Glutamatergic neuron (in vitro differentiated cells): Measurements from ENCODE around the gene PALLD. TPM values are rescaled to one million over a fixed set of nuclear protein-coding genes. Genes with fewer than 3 reads are reported as not detected.

Experiments
- DNase-seq: peaks from one replicate; pipeline ENCODE4 v3.0.0; 2022
- H3K27ac Mint-ChIP-seq: one replicate; pipeline ENCODE4 v1.8.0; 2020; ENCODE audit warnings: mild to moderate bottlenecking, mixed read lengths, inconsistent platforms; ENCODE audit not compliant: unreplicated experiment
- H3K27me3 Mint-ChIP-seq: one replicate; pipeline ENCODE4 v1.8.0; 2020; ENCODE audit warnings: mild to moderate bottlenecking, moderate library complexity, mixed read lengths, inconsistent platforms; ENCODE audit not compliant: unreplicated experiment
- H3K36me3 Mint-ChIP-seq: one replicate; pipeline ENCODE4 v1.8.0; 2020; ENCODE audit warnings: mild to moderate bottlenecking, mixed read lengths, inconsistent platforms; ENCODE audit not compliant: unreplicated experiment
- H3K4me1 Mint-ChIP-seq: one replicate; pipeline ENCODE4 v1.8.0; 2020; ENCODE audit warnings: mild to moderate bottlenecking, low read depth, mixed read lengths, inconsistent platforms; ENCODE audit not compliant: unreplicated experiment
- H3K4me3 Mint-ChIP-seq: one replicate; pipeline ENCODE4 v1.8.0; 2020; ENCODE audit warnings: mild to moderate bottlenecking, mixed read lengths, inconsistent platforms; ENCODE audit not compliant: unreplicated experiment
- H3K9me3 Mint-ChIP-seq: one replicate; pipeline ENCODE4 v1.8.0; 2020; ENCODE audit warnings: mild to moderate bottlenecking, moderate library complexity, mixed read lengths, inconsistent platforms; ENCODE audit not compliant: unreplicated experiment
- total RNA-seq: library from RNA; stranded (reverse); fragmentation: NEBNext Ultra II Directional; extraction: Animal tissue kit (Norgen Biotek cat#: 25700); gene quantifications from one replicate; pipeline ENCODE4 v1.2.1, GENCODE V29; 2021; ENCODE audit not compliant: unreplicated experiment
- TF ChIP-seq, protein P1 (sequence below): fragments of 200-600 bp; sonication (generic); IDR thresholded peaks from one replicate; pipeline ENCODE4 v1.5.0; 2021; ENCODE audit not compliant: partially characterized antibody, unreplicated experiment

The PALLD gene
- total RNA-seq, 1 donor from 2014 or later: 37.5 TPM

DNA sequence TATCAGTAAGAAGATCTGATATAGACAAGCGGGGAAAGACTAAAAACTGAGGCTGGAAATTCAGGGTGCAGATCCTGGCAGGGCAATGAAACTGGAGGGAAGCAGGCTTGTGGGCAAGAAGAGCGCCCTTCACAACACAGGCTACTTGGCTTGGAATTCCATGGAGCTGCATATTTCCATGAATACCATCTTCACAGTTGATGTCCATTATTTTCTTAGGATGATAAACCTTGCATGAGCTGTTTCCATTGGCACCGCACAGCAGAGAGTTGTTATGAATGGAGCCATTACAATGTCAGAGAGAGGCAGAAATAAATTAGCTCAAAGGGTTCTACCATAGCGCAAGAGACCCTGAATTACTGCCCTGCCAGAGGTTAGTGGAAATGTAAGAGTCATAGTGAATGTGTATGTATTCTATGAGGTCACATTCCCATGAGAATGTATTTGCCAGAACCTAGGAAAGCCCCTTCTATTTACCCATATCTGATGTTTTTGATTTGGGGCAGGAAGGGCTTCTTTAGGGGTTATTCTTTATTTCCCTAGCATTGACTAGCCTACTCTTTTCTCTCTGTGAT is 215.6 kb downstream of the PALLD start:
- no peak for DNase-seq
- peaks cover 2% of the 10 kb centered on the region for H3K27me3 Mint-ChIP-seq
- TF ChIP-seq, protein P1, sequence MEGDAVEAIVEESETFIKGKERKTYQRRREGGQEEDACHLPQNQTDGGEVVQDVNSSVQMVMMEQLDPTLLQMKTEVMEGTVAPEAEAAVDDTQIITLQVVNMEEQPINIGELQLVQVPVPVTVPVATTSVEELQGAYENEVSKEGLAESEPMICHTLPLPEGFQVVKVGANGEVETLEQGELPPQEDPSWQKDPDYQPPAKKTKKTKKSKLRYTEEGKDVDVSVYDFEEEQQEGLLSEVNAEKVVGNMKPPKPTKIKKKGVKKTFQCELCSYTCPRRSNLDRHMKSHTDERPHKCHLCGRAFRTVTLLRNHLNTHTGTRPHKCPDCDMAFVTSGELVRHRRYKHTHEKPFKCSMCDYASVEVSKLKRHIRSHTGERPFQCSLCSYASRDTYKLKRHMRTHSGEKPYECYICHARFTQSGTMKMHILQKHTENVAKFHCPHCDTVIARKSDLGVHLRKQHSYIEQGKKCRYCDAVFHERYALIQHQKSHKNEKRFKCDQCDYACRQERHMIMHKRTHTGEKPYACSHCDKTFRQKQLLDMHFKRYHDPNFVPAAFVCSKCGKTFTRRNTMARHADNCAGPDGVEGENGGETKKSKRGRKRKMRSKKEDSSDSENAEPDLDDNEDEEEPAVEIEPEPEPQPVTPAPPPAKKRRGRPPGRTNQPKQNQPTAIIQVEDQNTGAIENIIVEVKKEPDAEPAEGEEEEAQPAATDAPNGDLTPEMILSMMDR: no peak
- H3K4me1 Mint-ChIP-seq: peaks cover 12% of the 10 kb centered on the region
- peaks cover 2% of the 10 kb centered on the region for H3K9me3 Mint-ChIP-seq
- no peak overlapping the region for H3K27ac Mint-ChIP-seq
- H3K4me3 Mint-ChIP-seq: no peak overlapping the region
- H3K36me3 Mint-ChIP-seq: no peaks in the 10 kb centered on the region

DNA sequence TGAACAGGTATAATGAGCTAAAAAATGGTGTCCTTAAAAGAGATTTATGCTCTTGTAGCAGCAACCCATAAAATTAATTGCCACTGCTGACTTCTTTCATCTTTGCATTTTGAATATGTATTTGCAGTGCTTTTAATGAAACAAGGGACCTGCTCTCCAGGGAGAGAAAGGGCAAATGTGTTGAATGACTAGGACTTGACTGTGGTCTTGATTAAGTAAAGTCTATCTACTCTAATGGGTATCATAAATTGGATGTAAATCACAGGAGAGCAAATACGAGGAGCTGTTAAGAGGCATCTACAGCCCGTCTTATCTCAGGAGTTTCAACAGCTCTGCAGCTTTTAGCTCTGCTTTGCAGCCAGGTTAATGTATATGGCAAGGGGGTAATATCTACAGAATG is 216.4 kb downstream of the PALLD start:
- Mint-ChIP-seq H3K27me3 (peaks cover 2% of the 10 kb centered on the region), H3K9me3 (peaks cover 2% of the 10 kb centered on the region), H3K36me3 (no peaks in the 10 kb centered on the region), H3K27ac (no peak overlapping the region), H3K4me1 (peaks cover 12% of the 10 kb centered on the region), H3K4me3 (no peak overlapping the region)
- DNase-seq: no peak
- TF ChIP-seq, protein P1: no peak

DNA sequence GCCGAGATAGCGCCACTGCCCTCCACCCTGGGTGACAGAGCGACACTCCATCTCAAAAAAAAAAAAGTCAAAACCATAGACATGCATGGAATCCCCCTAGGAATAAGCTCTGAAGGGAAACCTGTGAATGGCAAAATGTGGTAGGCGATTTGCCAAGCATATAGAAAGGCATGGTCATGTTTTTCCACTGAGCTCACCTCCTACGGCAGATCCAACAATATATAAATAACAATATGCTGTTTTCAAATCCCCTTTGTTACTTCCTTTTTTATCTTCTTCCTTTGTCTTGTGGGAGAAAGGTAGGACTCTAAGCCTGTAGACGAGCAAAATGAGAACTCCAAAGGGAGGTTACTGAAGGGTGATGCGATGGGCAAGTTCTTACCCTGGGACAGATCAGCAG is 219.0 kb downstream of the PALLD start:
- no peak overlapping the region for H3K4me3 Mint-ChIP-seq
- no peaks in the 10 kb centered on the region for H3K36me3 Mint-ChIP-seq
- H3K27ac Mint-ChIP-seq: no peak overlapping the region
- H3K27me3 Mint-ChIP-seq: peaks cover 2% of the 10 kb centered on the region
- no peaks in the 10 kb centered on the region for H3K9me3 Mint-ChIP-seq
- no peak for DNase-seq
- peaks cover 12% of the 10 kb centered on the region for H3K4me1 Mint-ChIP-seq
- TF ChIP-seq, protein P1: no peak

DNA sequence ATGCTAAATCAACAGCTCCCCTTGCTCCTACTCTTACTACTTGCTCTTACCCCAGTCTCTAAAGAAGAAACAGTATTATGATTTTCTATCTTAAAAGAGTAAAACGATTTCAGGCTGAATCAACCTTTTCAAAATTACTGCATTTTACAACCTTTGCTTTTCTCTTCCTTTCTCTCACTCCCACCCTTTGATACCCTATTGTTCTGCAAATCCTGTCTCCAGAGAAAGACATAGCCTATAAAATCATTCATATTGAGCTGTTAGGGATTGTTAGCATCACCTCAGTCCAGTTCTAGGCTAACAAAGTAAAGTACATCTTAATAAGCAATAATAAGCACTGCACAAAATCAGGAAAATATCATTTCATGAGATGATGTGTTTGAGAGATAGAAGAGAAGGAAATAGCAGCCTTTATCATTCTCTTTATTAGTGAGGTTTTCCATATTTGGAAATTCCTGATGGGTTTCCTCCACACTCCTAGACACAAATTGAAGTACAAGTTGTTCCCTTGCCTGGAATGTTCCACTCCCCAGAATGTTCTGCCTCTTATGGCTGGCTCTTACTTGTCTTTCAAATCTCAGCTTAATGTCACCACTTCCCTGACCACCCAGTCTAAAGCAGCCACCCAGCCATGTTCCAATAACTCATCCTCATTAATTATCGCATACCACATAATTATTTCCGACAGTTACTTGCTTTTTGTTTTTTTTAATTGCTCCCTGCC is 219.7 kb downstream of the PALLD start:
- Mint-ChIP-seq H3K27ac (no peak overlapping the region), H3K9me3 (no peaks in the 10 kb centered on the region), H3K36me3 (no peaks in the 10 kb centered on the region), H3K4me3 (no peak overlapping the region), H3K4me1 (peaks cover 12% of the 10 kb centered on the region), H3K27me3 (peaks cover 2% of the 10 kb centered on the region)
- no peak for DNase-seq
- TF ChIP-seq, protein P1: no peak

DNA sequence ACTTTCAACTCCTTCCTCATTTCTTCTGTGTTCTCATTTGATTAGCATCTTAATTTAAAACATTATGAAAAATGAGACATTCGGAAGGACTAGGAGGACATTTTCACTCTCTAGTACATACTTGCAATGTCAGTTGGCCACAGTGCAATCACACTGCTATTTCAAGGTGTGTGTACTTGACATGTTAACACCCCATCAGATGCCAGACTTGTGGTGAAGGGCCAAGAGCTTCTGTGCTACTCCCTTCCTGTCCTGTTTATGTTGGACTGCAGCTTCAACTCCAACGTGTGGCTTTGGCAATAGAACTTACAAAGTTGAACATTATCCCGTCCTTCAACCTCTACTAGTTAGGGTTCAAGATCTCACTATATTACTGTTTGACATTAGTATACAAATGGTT is 221.0 kb downstream of the PALLD start:
- Mint-ChIP-seq H3K4me1 (peaks cover 12% of the 10 kb centered on the region), H3K9me3 (no peaks in the 10 kb centered on the region), H3K27ac (no peak overlapping the region), H3K4me3 (no peak overlapping the region), H3K36me3 (no peaks in the 10 kb centered on the region), H3K27me3 (peaks cover 2% of the 10 kb centered on the region)
- TF ChIP-seq, protein P1: no peak
- DNase-seq: no peak
